ENCODE results near the gene ADARB2.

- TF ChIP-seq CTCF (IDR thresholded peaks at IDR 0.05) (no peak), ZFX (IDR thresholded peaks at IDR 0.05; ENCODE audit: borderline replicate concordance) (no peak)
These were observed 189.2 kb downstream of the ADARB2 start for GRCh38 chr10:1548146-1548545.
